Astrocyte of the hippocampus (primary cell): ENCODE results near the gene CLCNKB.
"Not testable (repeated sequence)": the region's sequence is repeated elsewhere in the genome, so short reads cannot be mapped to it uniquely, and the experiment has no call there.

Experiments used
- DNase-seq: peaks from one replicate; pipeline ENCODE4 v3.0.0; 2011; ENCODE audit warnings: low read depth, low spot score

The CLCNKB gene

DNA sequence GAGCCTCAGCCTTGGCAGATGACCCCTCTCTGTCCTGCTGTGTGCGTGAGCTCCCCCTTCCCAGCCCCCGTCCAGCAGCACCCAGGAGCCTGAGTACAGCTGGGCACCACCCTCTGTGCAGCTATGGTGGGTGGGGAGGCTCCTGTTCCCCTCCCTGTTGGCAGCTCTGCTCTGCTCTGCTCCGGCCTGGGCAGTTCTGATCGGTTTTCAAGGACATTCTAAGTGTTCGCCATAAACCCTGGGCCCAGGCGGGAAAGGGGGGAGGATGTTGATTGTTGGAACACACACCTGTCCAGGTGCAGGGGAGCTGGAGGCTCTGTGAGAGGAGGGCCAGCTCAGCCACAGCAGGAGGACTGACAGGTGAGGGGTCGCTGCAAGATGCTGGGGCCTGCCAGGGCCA, at the start of gene CLCNKB:
TSS of gene CLCNKB (plus strand) at position 262 of the 400 bp plus-strand sequence. CDS start 711 bp downstream, outside the sequence.
- DNase-seq = no peak

DNA sequence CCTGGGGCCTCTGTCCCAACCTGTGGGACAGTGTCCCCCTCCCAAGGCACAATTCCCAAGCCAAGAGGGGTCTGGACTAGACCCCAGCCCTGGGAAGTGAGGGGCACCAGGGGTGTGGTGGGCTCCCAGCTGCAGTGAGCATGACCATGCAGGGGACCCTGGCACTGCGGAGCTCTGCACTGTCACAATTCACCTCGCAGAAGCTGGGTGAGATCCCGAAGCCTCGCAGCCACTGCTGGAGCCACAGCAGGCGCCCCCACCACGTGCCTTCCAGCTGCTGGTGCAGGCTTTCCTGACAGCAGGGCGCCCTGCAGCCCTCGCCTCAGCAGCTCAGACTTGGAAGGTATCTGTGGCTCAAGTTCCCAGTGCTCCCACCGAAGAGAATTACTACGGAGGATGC, 49.5 kb upstream of the CLCNKB start:
- no peak for DNase-seq

DNA sequence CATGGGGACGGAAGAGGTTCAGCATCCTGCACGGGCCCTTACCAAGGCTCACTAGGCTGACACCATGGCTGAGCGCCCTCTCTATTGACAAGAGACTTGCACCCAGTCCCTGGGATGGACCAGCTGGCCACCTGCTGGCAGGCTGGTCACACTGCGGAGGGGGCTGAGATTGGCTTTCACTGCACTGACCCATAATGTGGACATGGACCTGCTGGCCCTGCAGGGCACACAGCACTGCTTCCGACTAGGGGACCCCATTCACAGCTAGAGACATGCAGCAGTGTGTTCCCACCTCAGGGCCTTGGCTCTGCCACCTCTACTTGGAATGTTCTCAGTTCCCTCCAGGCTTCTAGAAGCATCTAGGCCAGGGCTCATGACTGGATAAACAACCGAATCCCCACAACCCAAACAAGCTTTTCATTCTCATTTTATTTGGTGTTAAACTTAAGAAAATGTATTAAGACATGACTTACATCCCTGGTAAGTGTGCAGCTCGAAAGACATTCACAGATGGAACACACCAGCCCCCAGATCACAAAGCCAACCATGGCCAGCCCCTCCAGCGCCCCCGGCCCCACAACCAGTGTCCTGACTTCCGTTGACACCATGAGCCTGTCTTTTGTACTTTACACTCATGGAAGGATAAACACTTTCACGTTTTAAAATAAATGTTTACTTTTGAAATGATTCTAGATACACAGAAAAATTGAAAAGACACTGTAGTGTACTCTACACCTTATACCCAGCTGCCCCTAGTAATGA, 48.8 kb upstream of the CLCNKB start:
- DNase-seq = peak; percentile 78

DNA sequence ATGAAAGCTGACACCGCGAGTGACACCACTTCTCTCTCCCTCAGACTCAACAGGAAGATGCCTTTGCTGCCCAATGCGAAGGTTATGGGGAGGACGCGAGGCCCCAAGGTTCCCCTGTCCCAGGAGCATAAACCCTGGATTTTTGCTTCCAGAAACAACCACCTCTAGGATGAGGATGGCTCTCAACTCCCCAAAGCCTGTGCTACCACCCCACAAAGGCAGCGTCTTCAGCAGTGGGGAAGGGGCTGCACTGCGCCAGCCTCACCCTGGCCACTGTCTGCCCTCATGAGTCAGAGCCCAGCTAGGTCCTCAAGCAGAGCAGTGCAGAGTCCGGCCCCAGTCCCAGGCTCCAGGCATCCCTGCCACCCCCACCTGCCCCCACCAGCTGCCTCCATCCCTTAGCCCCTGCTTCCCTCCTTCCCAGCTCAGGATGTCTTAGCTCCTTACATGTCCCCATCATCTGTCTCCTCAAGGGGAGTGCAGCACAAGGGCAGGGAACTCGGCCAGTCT, 46.5 kb upstream of the CLCNKB start:
- DNase-seq = no peak

DNA sequence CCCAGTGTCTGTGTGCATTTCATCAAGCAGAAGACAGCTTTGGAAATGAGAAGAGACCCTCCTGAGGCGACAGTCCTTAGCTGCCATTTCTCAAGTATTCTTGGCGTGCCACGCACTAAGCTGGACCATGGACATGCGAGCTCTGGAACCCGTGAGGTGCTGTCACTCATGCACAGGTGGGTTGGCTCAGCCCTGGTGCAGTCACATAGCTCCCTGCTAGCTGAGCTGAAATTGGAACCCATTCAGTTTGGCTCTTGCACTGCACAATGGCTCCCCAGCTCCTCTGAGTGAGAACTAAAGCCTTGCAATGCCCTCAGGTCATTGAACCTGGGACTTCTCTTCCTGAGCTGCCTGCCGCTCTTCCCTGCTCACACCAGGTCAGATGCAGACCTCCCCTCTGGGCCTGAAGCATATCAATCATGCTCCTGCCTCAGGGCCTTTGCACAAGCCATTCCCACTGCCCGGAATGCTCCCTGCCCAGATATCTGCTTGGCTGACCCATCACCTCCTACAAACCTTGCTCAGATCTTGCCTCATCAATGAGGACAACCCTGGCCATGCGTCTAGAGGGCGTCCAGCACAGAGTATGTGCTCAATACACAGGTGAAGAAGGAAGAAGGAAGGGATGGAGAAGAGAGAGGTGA, 45.8 kb upstream of the CLCNKB start:
- DNase-seq = no peak

DNA sequence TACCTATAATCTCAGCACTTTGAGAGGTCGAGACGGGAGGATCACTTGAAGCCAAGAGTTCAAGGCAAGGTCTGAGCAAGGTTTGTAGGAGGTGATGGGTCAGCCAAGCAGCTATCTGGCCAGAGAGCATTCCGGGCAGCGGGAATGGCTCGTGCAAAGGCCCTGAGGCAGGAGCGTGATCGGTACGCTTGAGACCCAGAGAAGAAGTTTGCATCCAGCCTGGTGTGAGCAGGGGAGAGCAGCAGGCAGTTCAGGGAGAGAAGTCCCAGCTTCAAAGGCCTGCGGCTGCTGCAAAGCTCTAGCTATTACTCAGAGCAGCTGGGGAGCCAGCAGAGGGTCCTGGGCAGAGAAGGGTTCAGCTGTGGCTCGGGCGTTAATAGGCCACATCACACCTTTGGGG, 44.7 kb upstream of the CLCNKB start:
- no peak for DNase-seq

DNA sequence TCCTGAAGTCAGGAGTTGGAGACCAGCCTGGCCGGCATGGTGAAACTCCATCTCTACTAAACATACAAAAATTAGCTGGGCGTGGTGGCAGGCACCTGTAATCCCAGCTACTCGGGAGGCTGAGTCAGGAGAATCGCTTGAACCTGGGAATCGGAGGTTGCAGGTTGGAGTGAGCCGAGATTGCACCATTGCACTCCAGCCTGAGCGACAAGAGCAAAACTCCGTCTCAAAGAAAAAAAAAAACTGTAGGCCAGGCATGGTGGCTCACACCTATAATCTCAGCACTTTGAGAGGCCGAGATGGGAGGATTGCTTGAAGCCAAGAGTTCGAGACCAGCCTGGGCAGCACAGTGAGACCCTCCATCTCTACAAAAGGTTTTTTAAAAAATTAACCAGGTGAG, 42.3 kb upstream of the CLCNKB start:
- DNase-seq = not testable (repeated sequence)

DNA sequence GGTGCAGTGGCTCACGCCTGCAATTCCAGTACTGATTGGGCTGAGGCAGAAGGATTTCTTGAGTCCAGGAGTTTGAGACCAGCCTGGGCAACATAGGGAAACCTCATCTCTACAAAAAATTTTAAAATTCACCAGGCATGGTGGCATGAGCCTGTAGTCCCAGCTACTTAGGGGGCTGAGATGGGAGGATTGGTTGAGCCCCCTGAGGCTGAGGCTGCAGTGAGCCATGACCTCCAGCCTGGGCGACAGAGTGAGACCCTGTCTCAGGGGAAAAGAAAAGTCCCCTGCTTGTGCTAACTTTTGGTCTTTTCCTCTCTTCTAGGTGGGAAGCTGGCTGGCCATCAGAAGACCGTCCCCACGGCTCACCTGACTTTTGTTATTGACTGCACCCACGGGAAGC, 38.0 kb upstream of the CLCNKB start:
- no peak for DNase-seq

DNA sequence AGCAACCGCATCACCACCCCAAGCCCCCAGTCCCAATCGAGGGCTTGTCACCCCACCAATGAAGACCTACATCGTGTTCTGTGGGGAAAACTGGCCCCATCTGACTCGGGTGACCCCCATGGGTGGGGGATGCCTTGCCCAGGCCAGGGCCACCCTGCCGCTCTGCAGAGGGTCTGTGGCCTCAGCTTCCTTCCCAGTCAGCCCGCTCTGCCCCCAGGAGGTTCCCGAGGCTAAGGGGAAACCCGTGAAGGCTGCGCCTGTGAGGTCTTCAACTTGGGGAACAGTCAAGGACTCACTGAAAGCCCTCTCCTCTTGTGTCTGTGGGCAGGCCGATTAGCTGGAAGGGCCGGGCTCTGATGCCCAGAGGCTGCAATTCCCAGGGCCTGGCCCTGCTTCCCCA, 37.6 kb upstream of the CLCNKB start:
- no peak for DNase-seq

DNA sequence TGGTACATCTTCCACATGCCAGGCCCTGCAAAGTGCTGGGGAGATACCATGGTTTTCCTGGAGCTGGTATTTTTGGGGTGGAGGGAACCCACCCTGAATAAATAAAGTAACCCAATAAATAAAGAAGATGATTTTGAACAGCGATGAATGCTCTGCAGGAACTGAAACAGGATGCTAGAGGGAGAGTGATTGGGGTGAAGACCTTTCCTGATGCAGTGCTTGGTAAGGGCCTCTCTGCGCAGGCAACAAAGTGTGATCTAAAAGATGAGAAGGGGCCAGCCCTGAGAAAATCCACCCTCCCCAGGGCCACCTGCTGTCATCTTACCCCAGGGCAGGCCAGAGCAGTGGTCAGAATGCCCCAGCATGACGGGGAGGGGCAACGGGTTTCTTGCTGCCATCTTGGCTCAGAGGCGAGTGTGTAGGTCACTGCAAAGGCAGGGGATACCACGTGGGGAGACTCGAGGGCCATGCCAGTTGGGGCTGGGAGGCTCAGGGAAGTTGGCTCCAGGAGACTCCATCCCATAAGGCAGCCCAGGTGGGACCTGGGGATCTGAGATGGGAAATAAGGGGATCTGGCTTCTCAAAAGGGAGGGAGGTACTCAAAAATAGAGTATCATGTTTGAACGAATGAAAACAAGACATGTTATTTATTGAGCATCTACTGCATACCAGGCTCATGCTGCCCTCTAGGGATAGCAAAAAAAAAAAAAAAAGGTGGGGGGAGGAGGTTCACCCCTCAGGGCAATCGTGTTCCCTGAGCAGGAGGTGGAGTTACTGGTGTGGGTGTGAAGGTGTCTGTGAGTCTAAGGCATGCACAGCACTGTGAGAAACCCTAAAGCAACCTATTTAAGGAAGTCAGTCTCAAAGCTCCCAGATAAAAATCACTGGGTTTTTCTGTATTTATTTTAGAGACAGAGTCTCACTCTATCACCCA, 36.8 kb upstream of the CLCNKB start:
- DNase-seq = no peak

DNA sequence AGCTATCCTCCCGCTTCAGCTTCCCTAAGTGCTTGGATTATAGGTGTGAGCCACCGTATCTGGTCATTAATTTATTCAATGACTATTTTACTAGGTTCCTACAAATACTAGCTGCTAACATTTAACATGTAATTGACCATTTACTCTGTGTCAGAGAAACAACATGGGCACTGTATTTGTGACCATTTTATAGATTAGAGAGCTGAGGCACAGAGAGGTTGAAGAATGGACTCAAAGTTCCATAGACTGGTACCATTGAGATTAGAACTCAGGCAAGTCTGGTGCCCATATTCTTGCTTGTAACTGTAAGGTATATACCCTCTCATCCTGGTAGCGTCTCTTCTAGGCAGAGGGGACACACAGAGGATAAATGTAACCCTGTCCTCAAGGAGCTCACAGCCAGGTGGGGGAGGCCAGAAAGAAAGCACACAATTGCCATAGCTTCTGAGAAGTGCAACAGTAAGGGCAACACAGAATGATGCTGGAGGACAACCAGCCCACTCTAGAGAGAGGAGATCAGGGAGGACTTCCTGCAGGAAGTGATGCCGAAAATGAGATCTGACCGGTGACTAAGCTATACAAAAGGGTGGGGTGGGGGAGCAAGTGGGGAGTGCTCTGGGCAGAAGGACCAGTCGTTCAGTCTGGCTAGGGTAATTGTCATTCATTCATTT, 35.8 kb upstream of the CLCNKB start:
- DNase-seq = no peak

DNA sequence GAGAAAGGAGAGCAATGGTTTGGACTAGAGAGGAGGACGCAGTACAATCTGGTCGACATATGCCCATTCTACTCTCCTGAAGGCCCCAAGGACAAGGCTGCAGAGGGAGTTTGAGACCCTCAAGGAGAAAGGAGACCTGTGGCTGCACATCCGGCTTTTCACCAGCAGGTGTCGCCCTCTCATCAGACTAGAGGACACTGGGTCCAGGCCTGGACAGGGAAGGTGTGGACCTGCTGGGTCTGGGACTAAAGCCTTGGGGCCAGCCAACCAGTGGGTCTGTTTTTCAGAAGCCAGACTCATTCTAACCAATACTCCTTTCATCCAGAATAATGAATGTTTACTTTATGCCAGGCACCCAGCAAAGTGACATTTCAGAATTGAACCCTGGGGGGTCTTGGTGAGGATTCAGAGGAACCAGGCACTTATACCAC, 34.5 kb upstream of the CLCNKB start:
- DNase-seq = peak; percentile 89

DNA sequence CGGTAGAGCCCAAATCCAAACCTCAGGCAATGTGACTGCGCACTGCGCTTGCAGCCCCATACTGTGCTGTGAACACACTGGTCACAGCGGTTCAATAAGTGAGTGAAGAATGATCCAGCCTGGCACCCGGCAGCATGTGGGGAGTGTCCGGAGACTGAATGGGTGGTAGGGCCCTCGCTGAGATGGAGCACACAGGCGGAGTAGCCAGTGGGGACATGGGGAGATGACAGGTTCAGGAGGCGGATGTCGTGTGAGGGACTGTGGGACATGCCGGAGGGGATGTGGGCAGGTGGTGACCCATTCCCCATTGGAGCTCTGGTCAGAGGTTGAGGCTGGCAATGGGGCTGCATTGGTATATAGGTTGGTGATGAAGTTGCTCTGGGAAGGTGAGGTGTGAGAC, 33.9 kb upstream of the CLCNKB start:
- no peak for DNase-seq

DNA sequence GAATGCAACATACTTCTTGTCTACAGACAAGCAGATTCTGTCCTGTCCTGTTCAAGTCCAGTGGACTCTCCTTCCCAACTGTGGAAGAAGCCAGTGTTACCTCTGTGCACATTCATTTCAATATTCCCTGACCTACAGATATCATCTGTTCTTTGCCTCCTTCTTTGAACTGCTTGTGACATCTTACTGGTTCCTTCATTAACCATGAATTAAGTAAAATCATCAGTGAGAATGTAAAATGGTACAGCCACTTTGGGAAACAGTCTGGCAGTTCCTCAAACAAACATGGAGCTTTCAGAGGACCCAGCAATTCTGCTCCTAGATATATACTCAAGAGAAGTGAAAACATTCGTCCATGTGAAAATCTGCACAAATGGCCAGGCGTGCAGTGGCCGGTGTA, 32.7 kb upstream of the CLCNKB start:
- DNase-seq = no peak

DNA sequence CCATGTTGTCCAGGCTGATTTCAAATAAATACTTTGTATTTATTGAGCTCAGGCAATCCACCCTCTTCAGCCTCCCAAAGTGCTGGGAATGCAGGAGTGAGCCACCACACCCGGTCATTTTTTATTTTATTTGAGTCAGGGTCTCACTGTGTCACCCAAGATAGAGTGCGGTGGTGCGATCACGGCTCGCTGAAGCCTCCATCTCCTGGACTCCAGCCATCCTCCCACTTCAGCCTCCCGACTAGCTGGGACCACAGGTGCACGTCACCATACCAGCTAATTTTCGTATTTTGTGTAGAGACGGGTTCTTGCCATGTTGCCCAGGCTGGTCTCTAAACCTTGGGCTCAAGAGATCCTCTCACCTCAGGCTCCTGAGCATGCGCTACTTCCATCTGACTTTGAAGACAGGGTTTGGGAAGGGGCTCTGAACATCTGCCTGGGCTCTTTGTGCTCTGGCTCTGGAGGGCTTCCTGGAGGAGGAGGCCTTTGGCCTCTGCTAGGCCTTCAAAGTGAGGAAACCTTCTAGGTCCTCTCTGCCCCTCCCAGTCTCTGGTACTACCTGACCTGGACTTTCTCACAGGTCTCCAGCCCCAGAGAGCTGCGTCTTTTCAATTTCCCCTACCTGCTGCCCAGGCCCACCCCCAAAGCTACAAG, 31.5 kb upstream of the CLCNKB start:
- no peak for DNase-seq

DNA sequence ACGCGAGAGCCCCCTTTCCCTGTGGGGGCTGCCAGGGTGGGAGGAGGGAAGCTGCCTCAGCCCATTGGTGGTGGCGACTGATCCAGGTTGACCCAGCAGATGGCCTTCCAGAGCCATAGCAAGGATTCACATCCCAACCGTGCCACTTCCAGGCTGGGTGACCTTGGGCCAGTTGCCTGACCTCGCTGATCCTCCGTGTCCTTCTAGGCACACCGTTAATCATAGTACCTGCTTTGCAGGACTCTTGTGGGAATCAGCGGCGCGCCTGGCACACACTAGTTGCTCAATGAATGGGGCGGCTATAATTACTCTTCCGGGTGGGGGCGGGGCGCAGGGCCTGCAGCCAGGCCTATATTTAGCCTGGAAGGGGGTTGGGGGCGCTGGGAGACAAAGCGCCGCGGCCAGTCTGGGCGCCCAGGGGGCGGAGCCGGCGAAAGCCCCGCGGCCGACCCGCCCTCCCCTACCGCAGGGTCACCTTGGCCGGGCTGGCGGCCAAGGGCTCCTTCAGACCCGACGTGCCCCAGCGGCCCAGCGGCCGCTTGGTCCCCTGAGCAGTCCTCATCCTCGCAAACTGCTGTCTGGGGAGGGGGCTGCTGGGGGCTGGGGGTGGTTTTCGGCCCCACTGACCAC, 30.9 kb upstream of the CLCNKB start:
- DNase-seq = peak; percentile 89

DNA sequence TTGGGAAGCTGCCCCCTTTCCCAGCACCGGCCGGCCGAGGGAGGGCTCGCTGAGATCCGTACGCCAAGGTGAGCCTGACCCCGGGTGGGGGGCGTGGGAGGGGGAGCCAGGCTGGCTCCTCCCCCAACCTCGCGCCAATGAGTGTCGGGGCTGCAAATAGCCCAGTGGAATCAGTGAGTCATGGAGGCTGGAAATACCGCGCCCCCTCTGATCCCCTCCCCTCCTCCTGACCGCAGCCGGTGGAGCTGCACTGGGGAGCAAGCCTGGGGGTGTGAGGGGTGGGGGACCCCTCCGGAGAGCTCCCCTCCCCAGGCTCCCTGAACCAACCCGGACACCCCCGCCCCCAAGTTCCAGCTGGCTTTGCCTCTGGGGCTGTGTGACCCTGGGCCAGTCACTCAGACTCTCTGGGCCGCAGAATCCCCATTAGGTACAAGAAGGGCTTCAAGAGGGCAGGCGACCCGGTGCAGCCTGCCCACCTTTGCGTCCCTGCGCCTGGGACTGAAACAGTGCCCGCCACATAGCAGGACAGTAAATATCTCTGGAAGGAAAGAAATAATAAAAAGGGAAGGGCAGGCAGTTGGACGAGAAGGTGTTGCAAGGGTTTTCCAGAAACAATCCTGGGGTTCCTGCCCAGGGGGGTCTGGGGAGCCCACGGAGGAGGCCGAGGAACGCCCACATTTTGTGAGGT, 30.2 kb upstream of the CLCNKB start:
- DNase-seq = peak; percentile 92

DNA sequence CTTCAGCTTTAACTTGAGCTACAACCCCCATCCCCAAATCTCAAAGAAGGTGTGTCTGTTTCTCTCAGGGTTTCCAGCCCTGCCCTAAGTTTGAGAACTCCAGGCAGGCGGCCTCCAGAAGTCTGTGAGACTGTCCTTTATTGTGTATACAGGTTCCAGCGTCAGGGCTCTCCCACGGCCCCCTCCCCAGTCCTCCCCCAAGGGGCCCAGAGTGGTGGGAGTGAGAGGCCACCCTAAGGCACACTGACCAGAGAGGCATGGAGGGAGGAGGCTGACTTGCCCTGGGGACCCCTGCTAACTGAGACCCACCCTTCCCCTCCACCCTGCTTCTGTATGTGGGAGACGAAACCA, 29.7 kb upstream of the CLCNKB start:
- no peak for DNase-seq

DNA sequence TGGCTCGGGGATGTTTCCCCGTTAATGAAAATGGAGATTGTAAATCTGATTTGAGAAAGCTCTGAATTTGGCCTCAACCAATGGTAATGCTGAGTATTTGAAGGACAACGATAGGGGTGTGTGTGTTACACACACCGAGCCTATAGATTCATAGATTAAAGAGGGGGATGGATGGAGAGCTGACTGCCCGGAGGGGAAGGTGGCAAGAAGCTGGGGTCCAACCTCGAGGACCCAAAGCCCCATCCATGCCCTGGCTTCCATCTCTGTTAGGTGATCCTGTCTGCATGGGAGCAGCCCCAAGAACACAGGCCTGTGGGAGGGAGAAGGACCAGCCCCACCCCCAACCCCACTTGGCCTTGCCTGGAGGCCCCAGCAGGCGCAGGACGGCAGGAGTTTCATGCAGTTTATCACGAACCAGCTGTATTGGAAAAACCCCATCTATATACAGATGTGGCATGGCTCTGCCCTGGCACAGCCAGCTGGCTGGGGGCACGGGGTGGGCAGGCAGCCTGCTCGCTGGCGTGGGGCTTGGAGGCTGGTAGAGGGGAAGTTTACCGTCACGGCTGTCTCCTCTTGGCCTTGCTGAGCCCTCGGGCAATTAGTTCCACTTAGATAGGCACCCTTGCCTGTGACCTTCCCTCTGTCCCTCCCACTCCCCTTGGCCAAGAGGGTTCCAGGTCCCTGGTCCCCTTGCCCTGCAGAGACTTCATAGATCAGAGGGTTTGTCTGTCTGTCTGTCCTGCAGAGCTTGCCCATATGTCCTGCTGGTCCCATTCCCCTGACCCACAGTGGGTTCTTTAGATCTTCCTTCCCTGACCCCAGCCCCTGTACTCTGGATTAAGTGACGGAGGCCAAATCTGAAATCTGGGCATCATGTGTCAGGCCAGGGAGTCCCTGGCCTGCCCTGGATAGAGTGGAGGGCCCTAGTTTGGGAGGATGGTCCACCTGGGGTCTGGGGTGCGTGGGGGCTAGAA, 28.8 kb upstream of the CLCNKB start:
- no peak for DNase-seq
